ENCODE data around the gene MESP1. TPM values are rescaled to one million over a fixed set of nuclear protein-coding genes. Genes with fewer than 3 reads are reported as not detected.

The MESP1 gene
- total RNA-seq, 2 experiments from 2014 or later, result 0.22 TPM; not detected in 1

GRCh38 chr15:89723031-89723430, 28.0 kb downstream of the MESP1 start:
- POLR2A ChIA-PET, result no interaction called here
- peaks cover 15% of the 10 kb centered on the region for H3K27me3 Mint-ChIP-seq
- Histone ChIP-seq H3K27me3 (ENCODE audit: control insufficient read depth in 1 of 2, insufficient read depth in 2 of 2, low read length in 2 of 2) (peaks cover 4 to 6% of the 10 kb centered on the region in 2 experiments), H3K27ac (ENCODE audit: low read depth in 1 of 2, low read length in 2 of 2) (no peak overlapping the region), H3K4me1 (ENCODE audit: insufficient read depth, low read length) (no peaks in the 10 kb centered on the region), H3K4me3 (ENCODE audit: low read length) (no peak overlapping the region), H3K9me3 (ENCODE audit: control insufficient read depth in 1 of 2, insufficient read depth in 1 of 2, low read length in 2 of 2) (no peaks in the 10 kb centered on the region), H3K36me3 (ENCODE audit: insufficient read depth, low read length) (no peaks in the 10 kb centered on the region)
- H3K36me3 Mint-ChIP-seq (ENCODE audit: low read depth), result no peaks in the 10 kb centered on the region
- H3K9me3 Mint-ChIP-seq, result peaks cover 1% of the 10 kb centered on the region
- no peak overlapping the region for H3K27ac Mint-ChIP-seq
- ATAC-seq (ENCODE audit: poor library complexity) (no peak), DNase-seq (no peak)
- H3K4me1 Mint-ChIP-seq (ENCODE audit: low read depth), result no peaks in the 10 kb centered on the region
- intact Hi-C loops (cut with DNase I, micrococcal nuclease), result no loop called here
- CTCF ChIA-PET, result no interaction called here
- TF ChIP-seq, protein P1, sequence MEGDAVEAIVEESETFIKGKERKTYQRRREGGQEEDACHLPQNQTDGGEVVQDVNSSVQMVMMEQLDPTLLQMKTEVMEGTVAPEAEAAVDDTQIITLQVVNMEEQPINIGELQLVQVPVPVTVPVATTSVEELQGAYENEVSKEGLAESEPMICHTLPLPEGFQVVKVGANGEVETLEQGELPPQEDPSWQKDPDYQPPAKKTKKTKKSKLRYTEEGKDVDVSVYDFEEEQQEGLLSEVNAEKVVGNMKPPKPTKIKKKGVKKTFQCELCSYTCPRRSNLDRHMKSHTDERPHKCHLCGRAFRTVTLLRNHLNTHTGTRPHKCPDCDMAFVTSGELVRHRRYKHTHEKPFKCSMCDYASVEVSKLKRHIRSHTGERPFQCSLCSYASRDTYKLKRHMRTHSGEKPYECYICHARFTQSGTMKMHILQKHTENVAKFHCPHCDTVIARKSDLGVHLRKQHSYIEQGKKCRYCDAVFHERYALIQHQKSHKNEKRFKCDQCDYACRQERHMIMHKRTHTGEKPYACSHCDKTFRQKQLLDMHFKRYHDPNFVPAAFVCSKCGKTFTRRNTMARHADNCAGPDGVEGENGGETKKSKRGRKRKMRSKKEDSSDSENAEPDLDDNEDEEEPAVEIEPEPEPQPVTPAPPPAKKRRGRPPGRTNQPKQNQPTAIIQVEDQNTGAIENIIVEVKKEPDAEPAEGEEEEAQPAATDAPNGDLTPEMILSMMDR (IDR thresholded peaks at IDR 0.05), result no peak
- H3K4me3 Mint-ChIP-seq, result no peak overlapping the region

GRCh38 chr15:89714775-89715174, 36.3 kb downstream of the MESP1 start:
- Mint-ChIP-seq H3K9me3 (no peaks in the 10 kb centered on the region), H3K27me3 (no peaks in the 10 kb centered on the region), H3K4me1 (ENCODE audit: low read depth) (no peaks in the 10 kb centered on the region), H3K27ac (no peak overlapping the region), H3K36me3 (ENCODE audit: low read depth) (no peaks in the 10 kb centered on the region), H3K4me3 (no peak overlapping the region)
- DNase-seq (no peak), ATAC-seq (ENCODE audit: poor library complexity) (no peak)
- Histone ChIP-seq H3K4me3 (ENCODE audit: low read length) (no peak overlapping the region), H3K27ac (ENCODE audit: low read depth in 1 of 2, low read length in 2 of 2) (no peak overlapping the region), H3K27me3 (ENCODE audit: control insufficient read depth in 1 of 2, insufficient read depth in 2 of 2, low read length in 2 of 2) (peaks cover 0 to 3% of the 10 kb centered on the region in 2 experiments), H3K4me1 (ENCODE audit: insufficient read depth, low read length) (no peaks in the 10 kb centered on the region), H3K9me3 (ENCODE audit: control insufficient read depth in 1 of 2, insufficient read depth in 1 of 2, low read length in 2 of 2) (no peaks in the 10 kb centered on the region), H3K36me3 (ENCODE audit: insufficient read depth, low read length) (no peaks in the 10 kb centered on the region)
- ChIA-PET POLR2A (no interaction called here), CTCF (no interaction called here)
- TF ChIP-seq, protein P1 (IDR thresholded peaks at IDR 0.05), result no peak
- intact Hi-C loops (cut with DNase I, micrococcal nuclease), result no loop called here

GRCh38 chr15:89707577-89707976, 43.5 kb downstream of the MESP1 start:
- no peaks in the 10 kb centered on the region for H3K36me3 Mint-ChIP-seq (ENCODE audit: low read depth)
- no peak overlapping the region for H3K4me3 Mint-ChIP-seq
- peaks cover 22% of the 10 kb centered on the region for H3K27me3 Mint-ChIP-seq
- no peaks in the 10 kb centered on the region for H3K4me1 Mint-ChIP-seq (ENCODE audit: low read depth)
- H3K9me3 ChIP-seq (ENCODE audit: control insufficient read depth in 1 of 2, insufficient read depth in 1 of 2, low read length in 2 of 2), result no peaks in the 10 kb centered on the region
- intact Hi-C loops (cut with DNase I, micrococcal nuclease), result no loop called here
- no peaks in the 10 kb centered on the region for H3K4me1 ChIP-seq (ENCODE audit: insufficient read depth, low read length)
- no peaks in the 10 kb centered on the region for H3K36me3 ChIP-seq (ENCODE audit: insufficient read depth, low read length)
- TF ChIP-seq, protein P1 (IDR thresholded peaks at IDR 0.05), result no peak
- no peaks in the 10 kb centered on the region for H3K27me3 ChIP-seq (ENCODE audit: control insufficient read depth in 1 of 2, insufficient read depth in 2 of 2, low read length in 2 of 2)
- ChIA-PET POLR2A (no interaction called here), CTCF (no interaction called here)
- H3K27ac ChIP-seq (ENCODE audit: low read depth in 1 of 2, low read length in 2 of 2), result no peak overlapping the region
- no peak overlapping the region for H3K4me3 ChIP-seq (ENCODE audit: low read length)
- H3K27ac Mint-ChIP-seq, result no peak overlapping the region
- H3K9me3 Mint-ChIP-seq, result no peaks in the 10 kb centered on the region
- DNase-seq (no peak), ATAC-seq (ENCODE audit: poor library complexity) (no peak)

Data from CD4-positive, alpha-beta T cell (primary cell).